GM21360 (cell line): Measurements from ENCODE around the gene LMAN1L.

ENCODE experiments used
- ATAC-seq: cut with Tn5 transposase; IDR thresholded peaks from one replicate; pipeline ENCODE4 v1.9.1; 2021; ENCODE audit warnings: mild to moderate bottlenecking, moderate library complexity; ENCODE audit not compliant: unreplicated experiment

Gene LMAN1L

GRCh38 chr15:74833376-74834107 is 20.9 kb downstream of the LMAN1L start:
- ATAC-seq, result no peak

DNA sequence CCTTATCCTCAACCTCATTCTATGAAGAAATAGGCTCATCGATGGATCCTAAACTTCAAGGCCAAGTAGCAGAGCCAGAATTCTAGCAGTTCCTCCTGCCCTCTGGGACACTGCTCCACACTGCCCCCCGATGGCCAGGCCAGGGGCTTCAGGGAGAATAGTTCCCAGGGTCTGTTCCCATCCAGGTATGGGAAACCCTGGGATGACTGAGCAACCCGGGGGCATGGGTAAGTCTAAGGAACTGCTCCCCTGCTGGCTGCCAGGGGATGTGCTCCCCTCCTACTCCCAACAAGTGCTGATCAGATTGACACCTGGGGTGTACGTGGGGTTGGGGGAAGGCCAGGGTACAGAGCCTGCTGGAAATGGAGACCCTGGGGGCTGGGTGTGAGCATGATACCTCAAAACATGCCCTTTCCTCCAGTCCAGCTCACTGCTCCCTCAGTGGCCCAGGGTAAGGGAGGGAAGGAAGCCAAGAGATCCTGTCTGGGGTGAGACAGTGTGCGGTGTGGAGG is 22.7 kb downstream of the LMAN1L start:
- no peak for ATAC-seq

DNA sequence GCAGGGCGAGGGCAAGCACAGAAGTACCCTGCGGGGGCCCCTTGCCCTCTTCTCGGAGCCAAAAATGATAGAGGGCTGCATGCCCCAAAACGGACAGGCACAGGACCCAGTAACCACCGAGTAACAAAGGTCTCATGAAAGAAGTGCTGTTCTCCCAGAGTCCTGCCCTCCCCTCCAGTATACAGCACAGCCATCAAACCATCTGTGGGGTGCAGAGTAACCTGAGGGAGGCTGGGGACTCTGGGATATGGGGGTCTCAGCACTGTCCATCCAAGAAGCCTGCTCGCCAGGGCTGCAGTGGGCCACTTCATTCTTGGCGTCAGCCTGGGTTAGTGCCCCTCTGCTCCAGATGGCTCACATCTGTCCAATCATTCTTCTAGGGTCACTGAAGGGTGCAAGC is 24.2 kb downstream of the LMAN1L start:
- ATAC-seq, result no peak

- ATAC-seq, result no peak
These were observed 25.0 kb downstream of the LMAN1L start for GRCh38 chr15:74837482-74838136.

- ATAC-seq, result no peak
These were observed 25.5 kb downstream of the LMAN1L start for GRCh38 chr15:74838137-74838516.

- no peak for ATAC-seq
These were observed 26.3 kb downstream of the LMAN1L start for GRCh38 chr15:74838746-74839525.

- ATAC-seq, result no peak
These were observed 27.1 kb downstream of the LMAN1L start for GRCh38 chr15:74839526-74840395.

GRCh38 chr15:74840851-74841775 is 28.5 kb downstream of the LMAN1L start:
- ATAC-seq, result no peak

GRCh38 chr15:74841891-74842373 is 29.3 kb downstream of the LMAN1L start:
- ATAC-seq, result no peak

- peak; percentile 87 for ATAC-seq
These were observed 30.2 kb downstream of the LMAN1L start, which contains the start of gene ULK3 for GRCh38 chr15:74842581-74843444. ULK3 (minus strand) TSS chr15:74843156; CDS start chr15:74843105, 51 bp downstream.

GRCh38 chr15:74843445-74843828 is 30.8 kb downstream of the LMAN1L start:
- ATAC-seq, result no peak

- no peak for ATAC-seq
These were observed 31.3 kb downstream of the LMAN1L start for GRCh38 chr15:74843891-74844299.

- ATAC-seq, result no peak
These were observed 31.9 kb downstream of the LMAN1L start for GRCh38 chr15:74844319-74845207.

DNA sequence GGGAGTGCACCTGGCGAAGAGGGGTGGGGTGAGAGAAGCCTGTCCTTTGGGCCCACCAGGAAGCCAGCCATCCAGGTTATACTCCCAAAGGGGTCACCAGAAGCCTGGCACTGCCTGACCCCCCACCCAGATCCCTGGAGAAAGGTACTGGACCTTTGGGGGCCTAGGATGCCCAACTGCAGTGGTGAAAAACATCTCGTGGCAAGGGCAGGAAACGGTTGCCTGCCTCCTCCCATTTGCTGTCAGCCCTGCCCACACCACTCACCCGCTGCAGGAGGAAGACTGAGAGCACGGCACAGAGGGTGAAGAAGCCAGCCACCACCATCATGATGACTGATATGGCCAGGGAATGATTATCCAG is 32.6 kb downstream of the LMAN1L start:
- no peak for ATAC-seq

- ATAC-seq, result no peak
These were observed 32.9 kb downstream of the LMAN1L start for GRCh38 chr15:74845581-74845980.

DNA sequence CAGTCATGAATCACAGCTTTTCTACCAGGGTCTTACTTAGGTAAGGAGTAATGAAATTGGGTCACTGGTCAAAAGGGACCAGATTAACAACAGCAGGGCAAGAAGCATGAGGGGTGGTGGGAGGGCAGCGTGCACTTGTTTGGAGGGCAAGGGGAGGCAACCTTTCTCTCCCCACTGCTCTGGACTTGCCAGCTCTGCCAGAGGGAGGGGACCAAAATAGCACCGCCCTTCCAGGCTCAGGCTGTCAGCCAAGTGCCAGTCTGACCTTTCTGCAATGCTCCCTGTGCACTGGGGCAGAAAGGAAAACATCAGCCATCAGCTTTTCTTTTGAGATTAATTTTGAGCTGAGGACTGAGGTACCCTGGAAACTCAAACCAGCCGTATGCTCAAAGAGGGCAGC is 34.8 kb downstream of the LMAN1L start:
- ATAC-seq, result no peak

DNA sequence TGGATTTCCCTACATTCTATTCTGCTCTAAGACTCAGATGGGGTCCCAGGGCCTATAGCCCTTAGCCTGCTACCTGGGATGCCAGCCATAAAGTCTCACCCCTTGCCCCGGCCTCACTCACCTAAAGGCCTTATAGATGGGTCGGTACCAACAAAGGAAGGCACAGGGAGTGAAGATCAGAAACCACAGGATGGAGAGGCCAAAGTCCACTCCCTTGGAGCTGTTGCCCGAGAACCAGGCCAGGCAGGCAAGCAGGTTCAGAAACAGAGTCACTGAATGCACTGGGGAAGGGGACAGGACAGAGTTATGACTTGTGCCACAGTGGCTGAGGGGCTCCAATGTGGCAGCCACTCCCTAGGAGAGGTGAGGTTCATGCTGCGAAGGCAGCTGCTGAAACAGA is 37.8 kb downstream of the LMAN1L start:
- no peak for ATAC-seq
